ENCODE data around the gene HTRA3.

- TF ChIP-seq, protein P1, sequence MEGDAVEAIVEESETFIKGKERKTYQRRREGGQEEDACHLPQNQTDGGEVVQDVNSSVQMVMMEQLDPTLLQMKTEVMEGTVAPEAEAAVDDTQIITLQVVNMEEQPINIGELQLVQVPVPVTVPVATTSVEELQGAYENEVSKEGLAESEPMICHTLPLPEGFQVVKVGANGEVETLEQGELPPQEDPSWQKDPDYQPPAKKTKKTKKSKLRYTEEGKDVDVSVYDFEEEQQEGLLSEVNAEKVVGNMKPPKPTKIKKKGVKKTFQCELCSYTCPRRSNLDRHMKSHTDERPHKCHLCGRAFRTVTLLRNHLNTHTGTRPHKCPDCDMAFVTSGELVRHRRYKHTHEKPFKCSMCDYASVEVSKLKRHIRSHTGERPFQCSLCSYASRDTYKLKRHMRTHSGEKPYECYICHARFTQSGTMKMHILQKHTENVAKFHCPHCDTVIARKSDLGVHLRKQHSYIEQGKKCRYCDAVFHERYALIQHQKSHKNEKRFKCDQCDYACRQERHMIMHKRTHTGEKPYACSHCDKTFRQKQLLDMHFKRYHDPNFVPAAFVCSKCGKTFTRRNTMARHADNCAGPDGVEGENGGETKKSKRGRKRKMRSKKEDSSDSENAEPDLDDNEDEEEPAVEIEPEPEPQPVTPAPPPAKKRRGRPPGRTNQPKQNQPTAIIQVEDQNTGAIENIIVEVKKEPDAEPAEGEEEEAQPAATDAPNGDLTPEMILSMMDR (IDR thresholded peaks at IDR 0.05), result no peak
- TF ChIP-seq POLR2AphosphoS5 (IDR thresholded peaks at IDR 0.05) (no peak), POLR2A (IDR thresholded peaks at IDR 0.05) (no peak)
Measured at GRCh38 chr4:8220661-8221450, 48.7 kb upstream of the HTRA3 start.

Measured in suprapubic skin (tissue), 4 donors.